SK-N-MC (cell line): ENCODE measurements around the gene PLEKHA5.

Source experiments
- EZH2 ChIP-seq: fragments of 200-600 bp; sonication (generic); IDR thresholded peaks from one replicate; pipeline ENCODE4 v1.6.1; 2017; ENCODE audit warnings: antibody characterized with exemption
- FOXP2 ChIP-seq: optimal IDR thresholded peaks from 2 replicates; pipeline ENCODE3; 2011; ENCODE audit warnings: mild to moderate bottlenecking, moderate library complexity; ENCODE audit not compliant: insufficient read depth; ENCODE audit errors: extremely low read length, control extremely low read depth
- POLR2AphosphoS5 ChIP-seq: IDR thresholded peaks from 2 replicates; pipeline ENCODE4 v1.6.1; 2012; ENCODE audit warnings: mild to moderate bottlenecking, low read depth, low read length, borderline replicate concordance

- no peak for TF ChIP-seq POLR2AphosphoS5
- no peak for TF ChIP-seq EZH2
- TF ChIP-seq FOXP2: no peak
Measured at GRCh38 chr12:19166387-19166786, 36.9 kb downstream of the PLEKHA5 start.
